ENCODE measurements around the gene ZSWIM5. TPM values are rescaled to one million over a fixed set of nuclear protein-coding genes. Genes with fewer than 3 reads are reported as not detected.
"Not testable (repeated sequence)": the region's sequence is repeated elsewhere in the genome, so short reads cannot be mapped to it uniquely, and the experiment has no call there.

The ZSWIM5 gene
- total RNA-seq, 1 experiment from 2014 or later, result 7.9 TPM

DNA sequence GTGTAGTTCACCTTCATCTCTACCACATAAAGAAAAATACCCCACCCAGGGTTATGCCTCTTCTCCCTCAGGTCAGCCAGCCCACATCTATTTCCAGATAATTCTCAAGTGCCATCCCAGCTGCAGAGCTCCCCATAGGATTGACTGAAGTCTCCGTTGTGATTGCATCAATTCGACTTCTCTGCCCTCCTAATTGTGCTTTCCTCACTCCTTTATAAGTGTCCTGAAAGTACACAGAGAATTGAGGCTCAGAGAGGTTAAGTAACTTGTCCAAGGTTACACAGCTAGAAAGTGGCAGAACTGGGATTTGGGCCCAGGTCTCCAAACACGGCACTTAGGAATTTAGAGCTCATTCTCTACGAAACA lies 15.0 kb downstream of the ZSWIM5 start:
- in situ Hi-C loops (cut with HindIII; ENCODE audit: low pct_unique_long_range_greater_than_20kb, low sequenced_read_pairs) (no loop called here), intact Hi-C loops (cut with micrococcal nuclease; ENCODE audit: unreplicated experiment) (no loop called here)
- no peaks in the 10 kb centered on the region for H3K9me3 ChIP-seq (ENCODE audit: control insufficient read depth, insufficient read depth, low read depth, low read length)
- no peak overlapping the region for H3K27ac ChIP-seq (ENCODE audit: low read length)
- ChIA-PET POLR2A (interaction anchor here (0.6 kb wide), 1 partner anchor 25 kb away, joined by 3 read pairs; no protein-coding TSS in a partner anchor), CTCF (no interaction called here)
- no TSS peak for BruUV-seq (replicated peaks)
- H3K27me3 ChIP-seq (ENCODE audit: control insufficient read depth, insufficient read depth, low read length), result no peaks in the 10 kb centered on the region
- TF ChIP-seq, protein P1, sequence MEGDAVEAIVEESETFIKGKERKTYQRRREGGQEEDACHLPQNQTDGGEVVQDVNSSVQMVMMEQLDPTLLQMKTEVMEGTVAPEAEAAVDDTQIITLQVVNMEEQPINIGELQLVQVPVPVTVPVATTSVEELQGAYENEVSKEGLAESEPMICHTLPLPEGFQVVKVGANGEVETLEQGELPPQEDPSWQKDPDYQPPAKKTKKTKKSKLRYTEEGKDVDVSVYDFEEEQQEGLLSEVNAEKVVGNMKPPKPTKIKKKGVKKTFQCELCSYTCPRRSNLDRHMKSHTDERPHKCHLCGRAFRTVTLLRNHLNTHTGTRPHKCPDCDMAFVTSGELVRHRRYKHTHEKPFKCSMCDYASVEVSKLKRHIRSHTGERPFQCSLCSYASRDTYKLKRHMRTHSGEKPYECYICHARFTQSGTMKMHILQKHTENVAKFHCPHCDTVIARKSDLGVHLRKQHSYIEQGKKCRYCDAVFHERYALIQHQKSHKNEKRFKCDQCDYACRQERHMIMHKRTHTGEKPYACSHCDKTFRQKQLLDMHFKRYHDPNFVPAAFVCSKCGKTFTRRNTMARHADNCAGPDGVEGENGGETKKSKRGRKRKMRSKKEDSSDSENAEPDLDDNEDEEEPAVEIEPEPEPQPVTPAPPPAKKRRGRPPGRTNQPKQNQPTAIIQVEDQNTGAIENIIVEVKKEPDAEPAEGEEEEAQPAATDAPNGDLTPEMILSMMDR (IDR thresholded peaks at IDR 0.05), result no peak
- TF ChIP-seq POLR2AphosphoS5 (IDR thresholded peaks at IDR 0.05; ENCODE audit: low read depth, low read length) (no peak), SIN3A (IDR thresholded peaks at IDR 0.05; ENCODE audit: borderline replicate concordance, insufficient read depth, low read depth, low read length) (no peak), TCF7L2 (IDR thresholded peaks at IDR 0.05; ENCODE audit: low read depth, low read length) (no peak)
- TF ChIP-seq, protein P2, sequence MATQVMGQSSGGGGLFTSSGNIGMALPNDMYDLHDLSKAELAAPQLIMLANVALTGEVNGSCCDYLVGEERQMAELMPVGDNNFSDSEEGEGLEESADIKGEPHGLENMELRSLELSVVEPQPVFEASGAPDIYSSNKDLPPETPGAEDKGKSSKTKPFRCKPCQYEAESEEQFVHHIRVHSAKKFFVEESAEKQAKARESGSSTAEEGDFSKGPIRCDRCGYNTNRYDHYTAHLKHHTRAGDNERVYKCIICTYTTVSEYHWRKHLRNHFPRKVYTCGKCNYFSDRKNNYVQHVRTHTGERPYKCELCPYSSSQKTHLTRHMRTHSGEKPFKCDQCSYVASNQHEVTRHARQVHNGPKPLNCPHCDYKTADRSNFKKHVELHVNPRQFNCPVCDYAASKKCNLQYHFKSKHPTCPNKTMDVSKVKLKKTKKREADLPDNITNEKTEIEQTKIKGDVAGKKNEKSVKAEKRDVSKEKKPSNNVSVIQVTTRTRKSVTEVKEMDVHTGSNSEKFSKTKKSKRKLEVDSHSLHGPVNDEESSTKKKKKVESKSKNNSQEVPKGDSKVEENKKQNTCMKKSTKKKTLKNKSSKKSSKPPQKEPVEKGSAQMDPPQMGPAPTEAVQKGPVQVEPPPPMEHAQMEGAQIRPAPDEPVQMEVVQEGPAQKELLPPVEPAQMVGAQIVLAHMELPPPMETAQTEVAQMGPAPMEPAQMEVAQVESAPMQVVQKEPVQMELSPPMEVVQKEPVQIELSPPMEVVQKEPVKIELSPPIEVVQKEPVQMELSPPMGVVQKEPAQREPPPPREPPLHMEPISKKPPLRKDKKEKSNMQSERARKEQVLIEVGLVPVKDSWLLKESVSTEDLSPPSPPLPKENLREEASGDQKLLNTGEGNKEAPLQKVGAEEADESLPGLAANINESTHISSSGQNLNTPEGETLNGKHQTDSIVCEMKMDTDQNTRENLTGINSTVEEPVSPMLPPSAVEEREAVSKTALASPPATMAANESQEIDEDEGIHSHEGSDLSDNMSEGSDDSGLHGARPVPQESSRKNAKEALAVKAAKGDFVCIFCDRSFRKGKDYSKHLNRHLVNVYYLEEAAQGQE (IDR thresholded peaks at IDR 0.05; ENCODE audit: insufficient read depth in 1 of 2, low read depth in 2 of 2, low read length in 1 of 2), result no peak
- ATAC-seq (no peak), DNase-seq (ENCODE audit: low read depth, low spot score) (no peak)
- H3K4me3 ChIP-seq (ENCODE audit: low read depth in 2 of 2, low read length in 2 of 2), result no peak overlapping the region
- no peaks in the 10 kb centered on the region for H3K4me1 ChIP-seq (ENCODE audit: control insufficient read depth, insufficient read depth, low read length)
- H3K36me3 ChIP-seq (ENCODE audit: control insufficient read depth, insufficient read depth, low read length), result no peaks in the 10 kb centered on the region

DNA sequence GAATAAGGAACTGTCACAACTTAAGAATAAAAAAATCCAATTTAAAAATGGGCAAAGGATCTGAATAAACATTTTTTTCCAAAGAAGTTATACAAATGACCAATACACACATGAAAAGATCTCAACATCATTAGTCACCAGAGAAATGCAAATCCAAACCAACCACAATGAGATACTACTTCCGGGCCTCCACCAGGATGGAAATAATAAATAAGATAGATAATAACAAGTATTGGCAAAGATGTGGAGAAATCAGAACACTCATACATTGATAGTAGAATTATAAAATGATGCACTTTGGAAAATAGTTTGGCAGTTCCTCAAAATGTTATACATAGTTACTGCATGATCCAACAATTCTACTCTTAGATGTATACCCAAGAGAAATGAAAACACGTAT lies 18.7 kb downstream of the ZSWIM5 start:
- H3K4me3 ChIP-seq (ENCODE audit: low read depth in 2 of 2, low read length in 2 of 2), result no peak overlapping the region
- in situ Hi-C loops (cut with HindIII; ENCODE audit: low pct_unique_long_range_greater_than_20kb, low sequenced_read_pairs) (no loop called here), intact Hi-C loops (cut with micrococcal nuclease; ENCODE audit: unreplicated experiment) (no loop called here)
- H3K4me1 ChIP-seq (ENCODE audit: control insufficient read depth, insufficient read depth, low read length), result no peaks in the 10 kb centered on the region
- no peaks in the 10 kb centered on the region for H3K27me3 ChIP-seq (ENCODE audit: control insufficient read depth, insufficient read depth, low read length)
- no peaks in the 10 kb centered on the region for H3K9me3 ChIP-seq (ENCODE audit: control insufficient read depth, insufficient read depth, low read depth, low read length)
- ATAC-seq (no peak), DNase-seq (ENCODE audit: low read depth, low spot score) (no peak)
- H3K27ac ChIP-seq (ENCODE audit: low read length), result no peak overlapping the region
- TF ChIP-seq, protein P2 (IDR thresholded peaks at IDR 0.05; ENCODE audit: insufficient read depth in 1 of 2, low read depth in 2 of 2, low read length in 1 of 2), result no peak
- TF ChIP-seq, protein P1 (IDR thresholded peaks at IDR 0.05), result no peak
- TF ChIP-seq TCF7L2 (IDR thresholded peaks at IDR 0.05; ENCODE audit: low read depth, low read length), result no peak
- no peak for TF ChIP-seq SIN3A (IDR thresholded peaks at IDR 0.05; ENCODE audit: borderline replicate concordance, insufficient read depth, low read depth, low read length)
- TF ChIP-seq POLR2AphosphoS5 (IDR thresholded peaks at IDR 0.05; ENCODE audit: low read depth, low read length), result no peak
- ChIA-PET CTCF (no interaction called here), POLR2A (no interaction called here)
- BruUV-seq (replicated peaks), result no TSS peak
- H3K36me3 ChIP-seq (ENCODE audit: control insufficient read depth, insufficient read depth, low read length), result no peaks in the 10 kb centered on the region

DNA sequence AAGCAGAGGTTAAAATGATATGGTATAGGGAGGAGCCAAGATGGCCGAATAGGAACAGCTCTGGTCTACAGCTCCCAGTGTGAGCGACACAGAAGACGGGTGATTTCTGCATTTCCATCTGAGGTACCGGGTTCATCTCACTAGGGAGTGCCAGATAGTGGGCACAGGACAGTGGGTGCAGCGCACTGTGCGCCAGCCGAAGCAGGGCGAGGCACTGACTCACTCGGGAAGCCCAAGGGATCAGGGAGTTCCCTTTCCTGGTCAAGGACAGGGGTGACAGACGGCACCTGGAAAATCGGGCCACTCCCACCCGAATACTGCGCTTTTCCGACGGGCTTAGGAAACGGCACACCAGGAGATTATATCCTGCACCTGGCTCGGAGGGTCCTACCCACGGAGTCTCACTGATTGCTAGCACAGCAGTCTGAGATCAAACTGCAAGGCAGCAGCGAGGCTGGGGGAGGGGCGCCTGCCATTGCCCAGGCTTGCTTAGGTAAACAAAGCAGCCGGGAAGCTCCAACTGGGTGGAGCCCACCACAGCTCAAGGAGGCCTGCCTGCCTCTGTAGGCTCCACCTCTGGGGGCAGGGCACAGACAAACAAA lies 26.4 kb downstream of the ZSWIM5 start:
- DNase-seq (ENCODE audit: low read depth, low spot score); ATAC-seq; POLR2A ChIA-PET; BruUV-seq (replicated peaks); H3K9me3 ChIP-seq (ENCODE audit: control insufficient read depth, insufficient read depth, low read depth, low read length); H3K4me3 ChIP-seq (ENCODE audit: low read depth in 2 of 2, low read length in 2 of 2); H3K4me1 ChIP-seq (ENCODE audit: control insufficient read depth, insufficient read depth, low read length); H3K27ac ChIP-seq (ENCODE audit: low read length); CTCF ChIA-PET; in situ Hi-C loops (cut with HindIII; ENCODE audit: low pct_unique_long_range_greater_than_20kb, low sequenced_read_pairs); intact Hi-C loops (cut with micrococcal nuclease; ENCODE audit: unreplicated experiment); H3K36me3 ChIP-seq (ENCODE audit: control insufficient read depth, insufficient read depth, low read length); H3K27me3 ChIP-seq (ENCODE audit: control insufficient read depth, insufficient read depth, low read length): not testable (repeated sequence)
